Measurements from ENCODE around the gene CALCOCO1.
A peak's percentile ranks its signal among the peaks of the same experiment; 100 is the strongest.
"Not testable (repeated sequence)": the region's sequence is repeated elsewhere in the genome, so short reads cannot be mapped to it uniquely, and the experiment has no call there.

The CALCOCO1 gene

DNA sequence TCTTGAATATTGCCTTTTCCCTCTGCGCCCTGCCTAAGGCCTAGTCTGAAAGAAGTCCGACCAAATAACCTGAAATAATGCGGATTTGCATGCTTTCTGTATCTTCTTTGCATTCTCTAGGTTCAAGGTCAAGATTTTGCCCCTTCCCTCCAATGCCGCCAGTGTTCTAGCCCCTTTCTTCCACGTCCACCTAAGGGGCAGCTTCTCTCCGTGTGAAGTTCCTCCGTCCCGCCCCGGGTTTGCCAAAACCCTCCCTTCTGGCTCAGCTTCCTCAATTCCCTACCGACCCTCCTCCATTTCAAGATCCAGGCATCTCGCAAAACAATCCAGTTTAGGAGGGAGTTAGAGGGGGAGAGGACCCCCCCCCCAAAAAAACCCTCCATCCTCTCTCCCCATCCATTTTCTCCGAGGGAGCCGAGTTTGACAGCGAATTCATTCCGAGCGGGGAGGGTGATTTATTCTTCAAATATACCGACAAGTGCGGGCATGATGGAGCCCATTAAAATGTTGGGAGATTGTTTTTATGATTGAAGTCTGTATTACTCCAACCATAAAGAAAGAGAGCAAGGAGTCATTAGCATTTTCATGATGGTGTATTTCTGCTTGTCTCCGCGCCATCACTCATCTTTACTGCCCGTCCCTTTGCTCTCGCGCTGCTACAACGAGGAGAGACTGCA lies 30.5 kb downstream of the CALCOCO1 start:
- no peak for FAIRE-seq

GRCh38 chr12:53696285-53696654 lies 31.0 kb downstream of the CALCOCO1 start:
- FAIRE-seq = peak; percentile 83

DNA sequence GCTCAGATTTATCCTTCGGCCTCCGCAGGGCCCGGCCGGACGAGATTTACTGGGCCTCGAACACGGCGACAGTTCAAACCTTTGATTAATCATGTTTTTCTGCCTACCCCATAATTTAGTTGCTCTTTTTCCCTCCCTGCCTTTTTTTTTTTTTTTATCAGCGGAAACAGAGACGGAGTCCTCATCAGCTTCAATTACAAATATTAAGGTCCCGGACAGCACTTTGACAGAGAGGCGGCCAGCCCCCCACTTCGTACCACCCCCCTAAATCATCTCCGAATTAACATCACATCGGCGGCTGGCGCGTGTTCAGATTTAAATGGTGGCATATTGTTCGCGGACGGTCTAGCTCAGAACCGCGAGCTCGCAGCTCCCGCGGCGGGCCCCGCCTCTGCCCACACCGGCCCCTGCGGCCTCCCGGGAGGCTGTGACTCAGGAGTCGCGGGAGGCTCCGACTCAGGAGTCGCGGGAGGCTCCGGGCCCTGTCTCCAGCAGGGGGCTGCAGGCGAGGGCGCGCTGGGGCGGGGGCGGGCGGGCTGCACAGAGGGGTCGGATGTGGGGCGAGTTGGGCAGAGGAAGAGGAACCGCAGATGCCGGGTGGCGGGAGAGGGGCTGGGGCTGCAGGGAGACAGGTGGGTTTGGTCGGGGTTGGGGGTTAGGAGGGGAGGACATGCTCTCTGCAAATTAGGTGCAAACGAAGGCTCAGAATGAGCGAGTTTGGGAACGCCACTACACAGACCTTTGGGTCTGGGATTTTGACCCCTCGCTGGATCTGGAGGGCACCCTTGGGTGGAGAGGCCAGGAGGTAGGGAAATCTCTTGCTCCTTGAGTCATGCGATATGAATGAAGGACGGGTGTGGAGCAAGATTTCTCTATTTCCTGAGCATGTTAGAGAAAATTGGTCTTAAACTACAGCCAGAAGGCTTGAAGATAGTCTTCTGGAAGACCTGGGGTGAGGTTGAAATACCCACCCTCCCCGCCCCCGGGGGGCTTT lies 31.8 kb downstream of the CALCOCO1 start:
- no peak for FAIRE-seq

GRCh38 chr12:53694756-53695151 lies 32.5 kb downstream of the CALCOCO1 start:
- FAIRE-seq = no peak

- FAIRE-seq = no peak
Observed at GRCh38 chr12:53688134-53688533, 39.1 kb downstream of the CALCOCO1 start.

- FAIRE-seq = no peak
Observed at GRCh38 chr12:53686436-53686835, 40.8 kb downstream of the CALCOCO1 start.

DNA sequence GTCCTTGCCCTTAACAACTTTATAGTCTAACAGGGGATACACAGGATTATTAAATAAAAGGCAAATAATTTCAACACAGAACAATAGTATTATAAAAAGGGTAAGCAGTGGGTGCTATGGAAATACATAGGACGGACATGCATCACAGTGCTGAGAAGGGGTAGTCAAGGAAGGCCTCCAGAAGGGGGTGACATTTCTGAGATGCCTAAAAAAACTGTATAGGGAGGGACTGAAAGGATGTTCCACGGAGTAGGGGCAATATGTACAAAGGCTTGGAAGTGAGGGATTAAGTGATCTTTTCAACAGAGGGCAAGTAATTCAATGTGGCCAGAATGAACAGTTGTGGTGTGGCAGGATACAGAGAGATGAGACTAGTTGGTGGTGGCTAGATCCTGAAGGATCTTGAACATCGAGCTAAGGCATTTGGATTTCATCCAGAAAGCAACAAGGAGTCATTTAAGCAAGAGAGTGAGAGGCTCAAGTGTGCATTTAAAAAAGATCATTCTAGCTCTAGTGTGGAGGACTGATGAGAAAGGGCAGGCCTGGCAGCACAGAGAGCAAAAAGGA lies 42.5 kb downstream of the CALCOCO1 start:
- FAIRE-seq = no peak

DNA sequence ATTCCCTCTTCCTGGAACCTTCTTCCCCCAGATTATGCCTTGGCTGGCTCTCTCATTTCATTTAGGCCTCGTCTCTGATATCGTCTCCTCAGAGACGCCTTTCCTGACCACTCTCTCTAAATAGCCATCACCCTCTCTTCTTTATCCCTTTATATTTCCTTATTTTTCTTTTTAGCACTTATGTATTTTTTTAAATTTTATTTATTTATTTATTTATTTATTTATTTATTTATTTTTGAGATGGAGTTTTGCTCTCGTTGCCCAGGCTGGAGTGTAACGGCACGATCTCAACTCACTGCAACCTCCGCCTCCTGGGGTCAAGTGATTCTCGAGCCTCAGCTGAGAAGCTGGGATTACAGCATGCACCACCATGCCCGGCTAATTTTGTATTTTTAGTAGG lies 43.3 kb downstream of the CALCOCO1 start:
- no peak for FAIRE-seq

GRCh38 chr12:53683494-53683893 lies 43.8 kb downstream of the CALCOCO1 start:
- FAIRE-seq = no peak

DNA sequence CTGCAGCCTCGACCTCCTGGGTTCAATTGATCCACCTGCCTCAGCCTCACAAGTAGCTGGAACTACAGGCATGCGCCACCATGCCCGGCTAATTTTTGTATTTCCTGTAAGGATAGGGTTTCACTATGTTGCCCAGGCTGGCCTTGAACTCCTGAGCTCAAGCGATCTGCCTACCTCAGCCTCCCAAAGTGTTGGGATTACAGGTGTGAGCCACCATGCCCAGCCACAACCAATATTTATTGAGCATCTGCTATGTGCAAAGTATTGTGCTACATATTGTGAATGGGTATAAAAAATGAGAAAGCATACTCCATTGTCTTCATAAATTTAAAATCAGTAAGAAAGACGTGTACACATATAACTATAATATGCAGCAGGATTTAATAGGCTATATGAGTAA lies 47.2 kb downstream of the CALCOCO1 start:
- not testable (repeated sequence) for FAIRE-seq

- FAIRE-seq = no peak
Observed at GRCh38 chr12:53677800-53678148, 49.5 kb downstream of the CALCOCO1 start.

- no peak for FAIRE-seq
Observed at GRCh38 chr12:53677016-53677799, 50.0 kb downstream of the CALCOCO1 start.

DNA sequence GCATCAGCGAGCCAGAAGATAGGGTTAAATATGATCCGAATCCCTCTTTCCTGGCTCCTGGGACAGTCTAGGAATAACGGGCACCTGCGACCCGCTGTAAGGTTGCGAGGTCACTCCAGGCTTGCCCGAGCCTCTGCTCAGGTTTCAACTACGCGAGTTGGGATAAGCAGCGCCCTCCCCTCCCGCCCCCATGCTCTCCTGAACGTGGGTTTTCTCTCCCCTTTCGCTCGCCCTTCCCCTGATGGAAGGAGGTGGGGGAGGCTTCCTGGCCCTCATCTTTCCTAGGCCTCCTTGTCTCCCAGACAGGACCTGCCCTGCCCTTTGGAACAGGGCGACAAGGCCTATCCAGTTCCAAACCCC lies 50.6 kb downstream of the CALCOCO1 start:
- FAIRE-seq = no peak

DNA sequence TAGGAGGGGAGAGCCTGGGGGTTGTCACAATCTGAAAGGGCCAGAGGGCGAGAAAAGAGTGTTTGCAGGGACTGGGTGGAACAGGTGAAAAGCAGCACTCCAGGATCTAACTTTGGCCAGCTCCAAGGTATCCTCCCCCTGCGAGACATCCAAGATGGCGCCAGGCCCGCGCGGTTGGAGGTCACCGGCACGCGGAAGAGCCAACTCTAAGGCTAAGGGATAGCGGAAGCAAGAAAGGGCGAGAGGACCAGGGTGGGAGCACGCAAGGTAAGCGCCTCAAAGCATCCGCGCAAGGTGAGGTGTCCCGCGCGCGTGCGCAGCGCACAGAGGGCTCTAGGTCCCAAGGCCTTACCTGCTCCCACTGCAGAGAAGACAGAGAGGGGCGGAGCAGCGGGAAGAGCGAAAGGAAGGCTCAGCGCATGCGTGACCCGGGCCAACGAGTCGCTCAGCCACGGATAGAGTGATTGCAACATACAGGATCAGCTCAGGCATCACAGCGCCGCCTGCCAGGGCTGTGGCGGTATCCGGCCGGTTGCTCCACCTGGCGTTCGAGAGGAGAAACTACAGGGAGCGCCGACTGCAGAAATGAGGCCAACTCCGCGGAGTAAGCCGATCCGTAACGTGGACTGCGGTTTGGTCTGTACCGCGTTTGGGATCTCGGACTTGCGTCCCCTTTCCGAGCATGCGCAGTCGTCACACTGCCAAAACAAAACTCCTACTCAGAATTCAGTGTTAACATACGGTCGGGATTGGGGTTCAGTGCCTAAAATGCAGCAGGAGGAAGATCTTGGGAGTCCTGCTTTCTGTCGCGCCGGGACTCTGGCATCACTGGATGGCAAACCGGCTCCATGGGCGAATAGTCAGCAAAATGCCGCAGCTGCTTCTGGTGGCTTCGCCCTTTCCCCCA lies 51.3 kb downstream of the CALCOCO1 start, which contains the start of gene ATP5MC2:
Gene ATP5MC2, minus strand, starts transcription at position 383 of the 907 bp plus-strand sequence. CDS start 3,469 bp downstream, outside the sequence.
- FAIRE-seq = no peak

GRCh38 chr12:53674977-53675700 lies 52.1 kb downstream of the CALCOCO1 start:
- no peak for FAIRE-seq

- no peak for FAIRE-seq
Observed at GRCh38 chr12:53670971-53671370, 56.3 kb downstream of the CALCOCO1 start.

DNA sequence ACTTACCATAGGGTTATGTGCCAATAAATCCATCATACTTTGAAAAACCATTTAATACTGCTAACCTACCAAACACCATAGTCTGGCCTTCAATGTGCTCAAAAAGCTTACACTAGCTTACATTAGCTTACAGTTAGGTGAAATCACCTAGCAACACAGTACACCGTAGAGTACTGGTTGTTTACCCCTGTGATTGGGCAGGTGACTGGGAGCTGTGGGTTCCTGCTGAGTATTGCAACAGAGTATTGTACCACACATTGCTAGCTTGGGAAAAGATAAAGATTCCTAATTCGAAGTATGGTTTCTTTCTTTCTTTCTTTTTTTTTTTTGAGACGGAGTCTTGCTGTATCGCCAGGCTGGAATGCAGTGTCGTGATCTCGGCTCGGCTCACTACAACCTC lies 56.9 kb downstream of the CALCOCO1 start:
- no peak for FAIRE-seq

DNA sequence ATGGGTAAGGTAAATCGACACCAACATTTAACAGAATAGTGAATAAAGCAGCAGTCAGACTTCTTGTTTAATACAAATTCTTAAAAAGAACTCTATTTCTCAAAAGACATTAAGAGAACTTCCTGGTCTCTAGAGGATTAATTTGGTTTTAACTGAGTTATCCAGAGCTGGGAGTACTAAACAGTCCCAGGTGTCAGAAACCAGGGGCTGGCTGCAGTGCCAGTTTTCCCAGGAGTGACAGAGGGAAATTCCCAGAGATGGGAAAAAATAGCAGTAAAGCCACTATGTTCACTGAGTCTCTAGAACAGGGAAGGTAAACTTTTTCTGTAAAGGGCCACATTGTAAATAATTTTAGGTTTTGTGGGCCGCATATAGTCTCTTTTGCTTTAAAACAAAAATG lies 60.2 kb downstream of the CALCOCO1 start:
- FAIRE-seq = no peak

DNA sequence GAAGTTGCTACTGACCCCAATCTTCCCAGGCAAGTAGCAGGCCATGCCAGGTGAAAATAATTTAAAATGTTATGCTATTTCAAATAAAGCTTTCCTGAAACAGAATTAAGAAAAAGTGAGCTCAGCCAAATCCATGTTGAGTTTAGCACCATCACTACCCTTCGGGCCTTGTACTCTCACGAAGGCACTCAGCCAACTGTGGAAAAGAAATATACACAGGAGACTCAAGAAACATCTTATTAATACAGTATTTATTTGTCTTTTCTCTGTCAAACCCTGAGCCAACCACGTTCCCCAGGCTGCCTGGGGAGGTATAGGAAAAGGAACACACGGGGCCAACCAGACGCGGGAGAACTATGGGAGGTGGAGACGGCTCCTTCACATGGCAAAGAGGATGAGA lies 62.3 kb downstream of the CALCOCO1 start:
- FAIRE-seq = no peak

DNA sequence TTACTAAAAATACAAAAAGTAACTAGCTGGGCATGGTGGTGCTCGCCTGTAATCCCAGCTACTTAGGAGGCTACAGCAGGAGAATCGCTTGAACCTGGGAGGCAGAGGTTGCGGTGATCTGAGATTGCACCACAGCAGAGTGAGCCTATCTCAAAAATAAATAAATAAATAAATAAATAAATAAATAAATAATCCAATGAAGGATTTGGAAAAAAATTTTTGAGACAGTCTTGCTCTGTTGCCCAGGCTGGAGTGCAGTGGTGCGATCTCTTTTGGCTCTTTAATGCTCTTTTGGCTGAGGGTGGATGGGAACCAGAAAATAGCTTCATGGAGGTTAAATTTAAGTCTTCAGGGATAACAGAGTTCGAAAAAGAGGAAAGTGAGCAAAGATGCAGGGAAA lies 63.1 kb downstream of the CALCOCO1 start:
- FAIRE-seq = no peak

GRCh38 chr12:53660041-53660440 lies 67.2 kb downstream of the CALCOCO1 start:
- FAIRE-seq = no peak

Measured in colon (tissue), 2 donors.